Body of pancreas (tissue), 4 donors: ENCODE data around the gene EPYC.

Experiments used
- POLR2A ChIP-seq, 3 donors: fragments of 450-650 bp; IDR thresholded peaks; one replicate each; pipeline ENCODE4 v1.6.1; 2016; ENCODE audit warnings: antibody characterized with exemption in 3 of 3, mild to moderate bottlenecking in 2 of 3
- TF ChIP-seq, protein P1 (sequence below), 7 experiments: fragments of 450-650 bp in 4 of 7; fragments of 200-600 bp in 3 of 7; sonication (generic) in 3 of 7; IDR thresholded peaks; one replicate each; pipeline ENCODE4 v1.5.1; 2016 to 2019; ENCODE audit warnings: antibody characterized with exemption in 7 of 7

DNA sequence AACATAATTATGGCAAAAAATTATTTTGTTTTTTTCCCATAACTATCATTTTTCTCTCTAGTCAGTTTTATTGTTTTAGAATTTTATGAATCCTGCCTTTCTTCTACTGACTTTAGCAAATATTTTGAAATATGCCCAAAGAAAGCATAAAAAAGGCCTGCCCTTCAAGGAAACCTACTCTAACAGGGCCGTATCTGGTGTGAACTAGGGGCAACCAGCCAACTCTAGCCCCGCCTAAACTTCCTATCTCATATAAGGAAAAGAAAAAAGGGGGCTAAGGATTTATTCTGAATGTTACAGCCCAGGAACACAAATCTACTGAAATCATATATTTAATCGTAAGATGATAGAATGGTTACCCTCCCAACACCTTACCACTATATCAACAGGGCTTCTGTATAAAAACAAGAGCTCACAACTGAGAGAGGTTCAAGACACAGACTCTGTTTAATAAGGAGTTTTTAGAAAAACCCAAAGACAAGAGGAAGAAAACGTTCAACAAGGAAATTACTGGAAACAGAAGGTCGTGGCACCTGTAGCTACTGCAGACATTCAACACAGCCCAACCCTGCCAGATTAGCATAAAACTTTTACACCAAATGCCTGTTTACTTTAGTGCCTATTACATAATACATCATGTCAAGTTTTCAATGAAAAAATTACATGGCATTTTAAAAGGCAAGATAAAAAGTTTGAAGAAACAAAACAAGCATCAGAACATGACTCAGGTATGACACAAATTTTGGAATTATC is 12.9 kb upstream of the EPYC start:
- TF ChIP-seq, protein P1, sequence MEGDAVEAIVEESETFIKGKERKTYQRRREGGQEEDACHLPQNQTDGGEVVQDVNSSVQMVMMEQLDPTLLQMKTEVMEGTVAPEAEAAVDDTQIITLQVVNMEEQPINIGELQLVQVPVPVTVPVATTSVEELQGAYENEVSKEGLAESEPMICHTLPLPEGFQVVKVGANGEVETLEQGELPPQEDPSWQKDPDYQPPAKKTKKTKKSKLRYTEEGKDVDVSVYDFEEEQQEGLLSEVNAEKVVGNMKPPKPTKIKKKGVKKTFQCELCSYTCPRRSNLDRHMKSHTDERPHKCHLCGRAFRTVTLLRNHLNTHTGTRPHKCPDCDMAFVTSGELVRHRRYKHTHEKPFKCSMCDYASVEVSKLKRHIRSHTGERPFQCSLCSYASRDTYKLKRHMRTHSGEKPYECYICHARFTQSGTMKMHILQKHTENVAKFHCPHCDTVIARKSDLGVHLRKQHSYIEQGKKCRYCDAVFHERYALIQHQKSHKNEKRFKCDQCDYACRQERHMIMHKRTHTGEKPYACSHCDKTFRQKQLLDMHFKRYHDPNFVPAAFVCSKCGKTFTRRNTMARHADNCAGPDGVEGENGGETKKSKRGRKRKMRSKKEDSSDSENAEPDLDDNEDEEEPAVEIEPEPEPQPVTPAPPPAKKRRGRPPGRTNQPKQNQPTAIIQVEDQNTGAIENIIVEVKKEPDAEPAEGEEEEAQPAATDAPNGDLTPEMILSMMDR (IDR thresholded peaks at IDR 0.05) = no peak
- TF ChIP-seq POLR2A (IDR thresholded peaks at IDR 0.05) = no peak
